Large intestine (tissue), 3 donors: ENCODE results near the gene RNF146. TPM values are rescaled to one million over a fixed set of nuclear protein-coding genes. Genes with fewer than 3 reads are reported as not detected.
A peak's percentile ranks its signal among the peaks of the same experiment; 100 is the strongest.

Source experiments
- DNase-seq, 2 donors: peaks; one replicate each; pipeline versions ENCODE4 v3.0.0 to v3.0.0-alpha.2; 2013
- H3K27ac ChIP-seq: one replicate; pipeline ENCODE4 v1.5.1; 2013; ENCODE audit warnings: low read length
- H3K27me3 ChIP-seq: 2 replicates; pipeline ENCODE4 v1.6.1; 2013; ENCODE audit warnings: low read length; ENCODE audit not compliant: control insufficient read depth, insufficient read depth
- H3K36me3 ChIP-seq: 2 replicates; pipeline ENCODE4 v1.6.1; 2013; ENCODE audit warnings: low read length; ENCODE audit not compliant: control insufficient read depth, insufficient read depth
- H3K4me1 ChIP-seq: one replicate; pipeline ENCODE4 v1.6.1; 2013; ENCODE audit warnings: low read length; ENCODE audit not compliant: control insufficient read depth, insufficient read depth
- H3K4me3 ChIP-seq: one replicate; pipeline ENCODE4 v1.5.1; 2013; ENCODE audit warnings: low read length
- H3K9me3 ChIP-seq: one replicate; pipeline ENCODE4 v1.6.1; 2013; ENCODE audit warnings: mild to moderate bottlenecking, low read depth, low read length, moderate library complexity; ENCODE audit not compliant: control insufficient read depth
- WGBS: methylation state at CpG from one replicate; pipeline ENCODE4 v1.1.5; 2013; ENCODE audit warnings: low lambda C conversion rate; ENCODE audit not compliant: insufficient coverage; 5-methylcytosine and 5-hydroxymethylcytosine counted together
- polyA plus RNA-seq: library from polyadenylated mRNA; unstranded; fragments of 120-200 nt; gene quantifications from one replicate; pipeline ENCODE4 v1.2.1, GENCODE V29; 2013

The RNF146 gene
- polyA plus RNA-seq, 1 donor, result 48.2 TPM

GRCh38 chr6:127282184-127282583 is 15.5 kb downstream of the RNF146 start:
- WGBS, result 100% methylated on average over 1 of the region's 1 CpG
- Histone ChIP-seq H3K4me3 (no peak overlapping the region), H3K27me3 (no peaks in the 10 kb centered on the region), H3K27ac (no peak overlapping the region), H3K4me1 (no peaks in the 10 kb centered on the region), H3K9me3 (no peaks in the 10 kb centered on the region), H3K36me3 (peaks cover 26% of the 10 kb centered on the region)
- no peak for DNase-seq

GRCh38 chr6:127288705-127289104 is 22.0 kb downstream of the RNF146 start:
- DNase-seq, result no peak
- Histone ChIP-seq H3K4me1 (no peaks in the 10 kb centered on the region), H3K9me3 (no peaks in the 10 kb centered on the region), H3K4me3 (no peak overlapping the region), H3K27ac (no peak overlapping the region), H3K36me3 (peaks cover 19% of the 10 kb centered on the region), H3K27me3 (no peaks in the 10 kb centered on the region)

- Histone ChIP-seq H3K4me3 (no peak overlapping the region), H3K4me1 (no peaks in the 10 kb centered on the region), H3K27me3 (no peaks in the 10 kb centered on the region), H3K27ac (no peak overlapping the region), H3K9me3 (no peaks in the 10 kb centered on the region), H3K36me3 (peaks cover 19% of the 10 kb centered on the region)
- WGBS, result 86% methylated on average over 1 of the region's 5 CpGs
- no peak for DNase-seq
Measured at GRCh38 chr6:127289934-127290333, 23.3 kb downstream of the RNF146 start.

- no peak for DNase-seq
- no peaks in the 10 kb centered on the region for H3K9me3 ChIP-seq
- H3K36me3 ChIP-seq, result peaks cover 17% of the 10 kb centered on the region
- 92% methylated on average over 2 of the region's 4 CpGs for WGBS
- H3K27ac ChIP-seq, result no peak overlapping the region
- H3K27me3 ChIP-seq, result no peaks in the 10 kb centered on the region
- no peaks in the 10 kb centered on the region for H3K4me1 ChIP-seq
- no peak overlapping the region for H3K4me3 ChIP-seq
Measured at GRCh38 chr6:127290391-127291265, 24.0 kb downstream of the RNF146 start.

GRCh38 chr6:127291495-127291894 is 24.8 kb downstream of the RNF146 start:
- no peaks in the 10 kb centered on the region for H3K27me3 ChIP-seq
- no peaks in the 10 kb centered on the region for H3K4me1 ChIP-seq
- no peak for DNase-seq
- no peak overlapping the region for H3K27ac ChIP-seq
- no peaks in the 10 kb centered on the region for H3K9me3 ChIP-seq
- peaks cover 16% of the 10 kb centered on the region for H3K36me3 ChIP-seq
- 78% methylated on average over 4 of the region's 5 CpGs for whole genome bisulfite sequencing
- no peak overlapping the region for H3K4me3 ChIP-seq

GRCh38 chr6:127297502-127298070 is 30.9 kb downstream of the RNF146 start:
- no peaks in the 10 kb centered on the region for H3K27me3 ChIP-seq
- H3K36me3 ChIP-seq, result peaks cover 5% of the 10 kb centered on the region
- DNase-seq, result no peak
- H3K27ac ChIP-seq, result no peak overlapping the region
- H3K4me3 ChIP-seq, result no peak overlapping the region
- no peaks in the 10 kb centered on the region for H3K9me3 ChIP-seq
- no peaks in the 10 kb centered on the region for H3K4me1 ChIP-seq
- WGBS, result 93% methylated on average over 2 of the region's 4 CpGs

GRCh38 chr6:127298475-127298874 is 31.8 kb downstream of the RNF146 start:
- no peak overlapping the region for H3K27ac ChIP-seq
- no peaks in the 10 kb centered on the region for H3K27me3 ChIP-seq
- 0% methylated on average over 1 of the region's 2 CpGs for WGBS
- no peak for DNase-seq
- no peaks in the 10 kb centered on the region for H3K4me1 ChIP-seq
- H3K4me3 ChIP-seq, result no peak overlapping the region
- H3K36me3 ChIP-seq, result peaks cover 5% of the 10 kb centered on the region
- no peaks in the 10 kb centered on the region for H3K9me3 ChIP-seq

- Histone ChIP-seq H3K27me3 (no peaks in the 10 kb centered on the region), H3K27ac (no peak overlapping the region), H3K4me1 (no peaks in the 10 kb centered on the region), H3K9me3 (no peaks in the 10 kb centered on the region), H3K4me3 (no peak overlapping the region), H3K36me3 (peaks cover 5% of the 10 kb centered on the region)
- WGBS, result 88% methylated on average over 3 of the region's 4 CpGs
- no peak for DNase-seq
Measured at GRCh38 chr6:127299522-127300240, 33.0 kb downstream of the RNF146 start.

GRCh38 chr6:127300411-127300810 is 33.7 kb downstream of the RNF146 start:
- Histone ChIP-seq H3K4me3 (no peak overlapping the region), H3K36me3 (peaks cover 5% of the 10 kb centered on the region), H3K27ac (no peak overlapping the region), H3K9me3 (no peaks in the 10 kb centered on the region), H3K27me3 (no peaks in the 10 kb centered on the region), H3K4me1 (no peaks in the 10 kb centered on the region)
- peak in 1 of 2 donors; percentile 7 for DNase-seq

GRCh38 chr6:127301199-127301700 is 34.6 kb downstream of the RNF146 start:
- no peak overlapping the region for H3K27ac ChIP-seq
- H3K4me1 ChIP-seq, result no peaks in the 10 kb centered on the region
- no peak overlapping the region for H3K4me3 ChIP-seq
- H3K36me3 ChIP-seq, result peaks cover 7% of the 10 kb centered on the region
- H3K27me3 ChIP-seq, result no peaks in the 10 kb centered on the region
- WGBS, result 86% methylated on average over 2 of the region's 6 CpGs
- DNase-seq, result no peak
- H3K9me3 ChIP-seq, result peaks cover 2% of the 10 kb centered on the region
